ENCODE results near the gene PZP. TPM values are rescaled to one million over a fixed set of nuclear protein-coding genes. Genes with fewer than 3 reads are reported as not detected.

PZP gene
- total RNA-seq, 4 donors from 2014 or later: 0.15 TPM; not detected in 3

DNA sequence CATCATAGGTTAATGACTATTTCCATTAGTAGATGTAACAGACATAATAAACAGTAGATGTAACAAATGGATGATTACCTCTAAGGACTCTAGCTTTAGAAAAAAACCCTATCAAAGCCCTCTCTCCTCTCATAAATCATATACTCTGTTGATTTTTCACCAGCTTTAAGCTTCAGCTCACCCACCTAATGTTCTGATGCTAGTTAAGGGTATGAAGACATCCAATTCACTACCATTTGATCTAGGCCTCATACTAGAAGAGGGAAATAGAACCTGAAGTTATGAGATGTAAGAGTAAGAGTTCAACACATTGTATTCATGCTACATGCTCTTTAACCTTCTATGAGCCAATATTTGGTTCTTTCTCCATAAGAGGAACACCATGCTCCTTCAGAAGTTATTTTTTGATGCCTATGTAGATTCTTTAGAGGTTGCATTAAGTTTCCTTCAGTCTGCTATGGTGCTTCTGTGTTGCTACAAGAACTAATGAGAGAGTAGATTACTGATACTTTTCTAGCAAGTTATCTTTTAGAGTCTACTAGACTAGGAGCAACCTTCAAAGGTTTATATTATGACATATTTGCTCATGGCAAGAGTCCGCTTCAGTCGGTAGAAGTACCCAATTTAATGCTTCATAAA is 108.5 kb downstream of the PZP start:
- Histone ChIP-seq H3K27ac (no peak overlapping the region), H3K4me1 (no peaks in the 10 kb centered on the region), H3K36me3 (peaks cover 18% of the 10 kb centered on the region), H3K27me3 (no peaks in the 10 kb centered on the region), H3K9me3 (no peaks in the 10 kb centered on the region), H3K4me3 (no peak overlapping the region)
- TF ChIP-seq POLR2A (IDR thresholded peaks at IDR 0.05): no peak
- TF ChIP-seq, protein P1, sequence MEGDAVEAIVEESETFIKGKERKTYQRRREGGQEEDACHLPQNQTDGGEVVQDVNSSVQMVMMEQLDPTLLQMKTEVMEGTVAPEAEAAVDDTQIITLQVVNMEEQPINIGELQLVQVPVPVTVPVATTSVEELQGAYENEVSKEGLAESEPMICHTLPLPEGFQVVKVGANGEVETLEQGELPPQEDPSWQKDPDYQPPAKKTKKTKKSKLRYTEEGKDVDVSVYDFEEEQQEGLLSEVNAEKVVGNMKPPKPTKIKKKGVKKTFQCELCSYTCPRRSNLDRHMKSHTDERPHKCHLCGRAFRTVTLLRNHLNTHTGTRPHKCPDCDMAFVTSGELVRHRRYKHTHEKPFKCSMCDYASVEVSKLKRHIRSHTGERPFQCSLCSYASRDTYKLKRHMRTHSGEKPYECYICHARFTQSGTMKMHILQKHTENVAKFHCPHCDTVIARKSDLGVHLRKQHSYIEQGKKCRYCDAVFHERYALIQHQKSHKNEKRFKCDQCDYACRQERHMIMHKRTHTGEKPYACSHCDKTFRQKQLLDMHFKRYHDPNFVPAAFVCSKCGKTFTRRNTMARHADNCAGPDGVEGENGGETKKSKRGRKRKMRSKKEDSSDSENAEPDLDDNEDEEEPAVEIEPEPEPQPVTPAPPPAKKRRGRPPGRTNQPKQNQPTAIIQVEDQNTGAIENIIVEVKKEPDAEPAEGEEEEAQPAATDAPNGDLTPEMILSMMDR (IDR thresholded peaks at IDR 0.05): no peak
- no peak for TF ChIP-seq EP300 (IDR thresholded peaks at IDR 0.05)
- no peak for TF ChIP-seq POLR2AphosphoS5 (IDR thresholded peaks at IDR 0.05)
- WGBS: 87% methylated on average over 2 of the region's 2 CpGs
- no peak for DNase-seq (ENCODE audit: low spot score in 2 of 2)

Other genes with a start within 250 kb of the PZP start
- gene KLRG1, start 218.8 kb downstream of the PZP start, total RNA-seq: 1 to 10 TPM in 2 of 4 donors, not detected in 2; 2.4 to 2.5 TPM
- gene A2M, start 92.5 kb downstream of the PZP start, total RNA-seq: 10 to 100 TPM; 47.6 to 84.4 (median 54.8) TPM